ENCODE results near the gene PLD4.

PLD4 gene

GRCh38 chr14:104929268-104930230, 4.9 kb downstream of the PLD4 start:
- DNase-seq: no peak

- no peak for DNase-seq
Measured at GRCh38 chr14:104930526-104931303, 6.0 kb downstream of the PLD4 start.

DNA sequence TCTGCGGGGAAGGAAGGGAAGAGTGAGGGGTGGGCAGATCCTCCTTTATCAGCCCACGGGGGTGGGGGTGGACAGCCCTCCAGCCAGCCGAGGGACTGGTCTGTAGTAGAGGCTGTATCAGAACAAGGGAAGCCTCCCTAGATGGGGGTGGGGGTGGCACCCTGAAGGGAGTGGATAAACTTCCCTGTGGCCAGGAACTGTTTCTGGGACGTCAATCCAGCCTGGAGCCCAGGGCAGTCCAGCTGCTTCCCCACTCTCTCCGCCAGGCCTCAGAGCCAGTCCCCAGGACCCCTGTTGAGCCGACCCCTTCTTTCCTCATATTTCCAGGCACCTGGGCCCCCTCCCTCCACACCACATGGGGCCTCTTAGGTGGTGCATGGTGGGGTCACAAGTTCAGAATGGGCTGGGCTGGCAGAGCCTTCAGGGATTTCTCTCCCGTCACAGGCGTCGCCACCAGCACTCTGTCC, 6.7 kb downstream of the PLD4 start:
- DNase-seq: no peak

GRCh38 chr14:104931771-104932675, 7.3 kb downstream of the PLD4 start:
- DNase-seq: no peak

DNA sequence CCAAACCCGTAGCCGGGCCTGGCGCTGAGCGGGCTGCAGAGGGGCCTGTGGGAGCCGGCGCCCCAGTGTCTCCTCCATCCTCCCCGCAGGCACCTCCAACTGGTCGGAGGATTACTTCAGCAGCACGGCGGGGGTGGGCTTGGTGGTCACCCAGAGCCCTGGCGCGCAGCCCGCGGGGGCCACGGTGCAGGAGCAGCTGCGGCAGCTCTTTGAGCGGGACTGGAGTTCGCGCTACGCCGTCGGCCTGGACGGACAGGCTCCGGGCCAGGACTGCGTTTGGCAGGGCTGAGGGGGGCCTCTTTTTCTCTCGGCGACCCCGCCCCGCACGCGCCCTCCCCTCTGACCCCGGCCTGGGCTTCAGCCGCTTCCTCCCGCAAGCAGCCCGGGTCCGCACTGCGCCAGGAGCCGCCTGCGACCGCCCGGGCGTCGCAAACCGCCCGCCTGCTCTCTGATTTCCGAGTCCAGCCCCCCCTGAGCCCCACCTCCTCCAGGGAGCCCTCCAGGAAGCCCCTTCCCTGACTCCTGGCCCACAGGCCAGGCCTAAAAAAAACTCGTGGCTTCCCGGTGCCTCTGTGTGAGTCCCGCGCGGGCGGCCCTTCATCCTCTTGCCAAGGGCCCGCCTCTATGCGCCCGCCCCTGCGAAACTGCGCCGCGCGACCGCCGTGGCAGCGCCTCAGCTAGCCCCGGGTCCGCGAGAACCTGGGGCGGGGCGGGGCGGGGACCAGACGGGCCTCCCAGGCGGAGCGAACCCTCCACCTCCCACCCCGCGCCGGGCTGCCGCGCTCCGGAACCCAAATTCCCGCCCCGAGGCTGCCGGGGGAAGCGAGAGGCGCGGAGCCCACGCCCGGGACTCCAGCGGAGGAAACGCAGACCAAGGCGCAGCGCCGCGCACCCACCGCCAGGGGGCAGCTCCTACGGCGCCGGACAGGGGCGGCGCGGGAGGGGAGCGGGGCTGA, 8.3 kb downstream of the PLD4 start:
- no peak for DNase-seq

DNA sequence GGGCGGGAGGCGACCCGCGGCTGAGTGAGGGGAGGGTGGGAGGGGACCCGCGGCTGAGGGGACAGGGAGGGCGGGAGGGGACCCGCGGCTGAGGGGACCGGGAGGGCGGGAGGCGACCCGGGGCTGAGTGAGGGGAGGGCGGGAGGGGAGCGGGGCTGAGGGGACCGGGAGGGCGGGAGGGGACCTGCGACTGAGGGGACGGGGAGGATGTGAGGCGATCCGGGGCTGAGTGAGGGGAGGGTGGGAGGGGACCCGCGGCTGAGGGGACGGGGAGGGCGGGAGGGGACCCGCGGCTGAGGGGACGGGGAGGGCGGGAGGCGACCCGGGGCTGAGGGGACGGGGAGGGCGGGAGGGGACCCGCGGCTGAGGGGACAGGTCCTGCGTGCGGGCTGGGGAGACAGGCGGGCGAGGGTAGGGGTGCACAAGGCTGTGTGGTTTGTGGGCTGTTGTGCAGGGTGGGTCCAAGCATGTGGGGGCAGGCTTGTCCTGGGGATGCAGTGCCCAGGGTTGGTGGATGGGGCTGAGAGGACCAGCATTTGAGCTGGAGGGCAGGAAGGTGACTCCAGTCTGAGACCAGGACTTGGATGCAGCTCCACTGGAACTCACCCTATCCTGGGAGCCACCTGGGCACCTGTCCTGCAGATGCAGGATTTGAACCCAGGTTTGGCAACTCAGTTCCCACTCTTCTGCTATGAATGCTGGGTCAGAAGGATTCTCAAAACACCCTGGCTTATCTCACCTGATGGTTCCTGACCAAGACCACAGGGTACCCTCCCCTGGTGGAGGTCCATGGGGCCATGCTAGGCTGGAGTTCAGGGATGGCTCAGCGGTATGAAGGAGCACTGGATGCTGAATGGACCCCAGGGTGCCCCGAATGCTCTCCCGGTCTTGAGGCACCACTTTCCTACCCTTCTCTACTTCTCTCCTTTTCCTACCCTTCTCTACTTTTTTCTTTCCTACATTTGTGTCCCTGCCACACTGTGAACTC, 9.4 kb downstream of the PLD4 start:
- DNase-seq: no peak

- DNase-seq: no peak
Measured at GRCh38 chr14:104935026-104935650, 10.5 kb downstream of the PLD4 start.

DNA sequence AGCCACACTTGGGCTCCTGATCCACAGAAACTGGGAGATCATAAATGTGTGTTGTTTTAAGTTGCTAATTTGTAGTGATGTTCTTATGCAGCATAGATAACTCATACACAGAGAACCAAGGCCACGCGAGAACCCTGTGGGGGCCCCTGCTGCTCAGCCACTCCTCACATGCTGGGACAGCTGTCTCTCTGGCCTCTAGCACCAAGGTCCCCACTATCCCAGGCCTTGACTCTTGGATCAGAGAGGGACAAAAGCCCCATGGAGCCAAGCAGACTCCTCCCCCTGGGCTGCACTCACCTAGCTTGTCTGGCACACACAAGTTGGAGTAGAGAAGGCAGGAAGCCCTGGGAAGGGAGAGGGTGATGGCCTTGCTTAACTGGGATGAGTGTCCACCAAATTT, 11.3 kb downstream of the PLD4 start:
- DNase-seq: no peak

GRCh38 chr14:104936361-104937155, 11.9 kb downstream of the PLD4 start:
- DNase-seq: no peak

- DNase-seq: no peak
Measured at GRCh38 chr14:104937161-104937560, 12.5 kb downstream of the PLD4 start.

DNA sequence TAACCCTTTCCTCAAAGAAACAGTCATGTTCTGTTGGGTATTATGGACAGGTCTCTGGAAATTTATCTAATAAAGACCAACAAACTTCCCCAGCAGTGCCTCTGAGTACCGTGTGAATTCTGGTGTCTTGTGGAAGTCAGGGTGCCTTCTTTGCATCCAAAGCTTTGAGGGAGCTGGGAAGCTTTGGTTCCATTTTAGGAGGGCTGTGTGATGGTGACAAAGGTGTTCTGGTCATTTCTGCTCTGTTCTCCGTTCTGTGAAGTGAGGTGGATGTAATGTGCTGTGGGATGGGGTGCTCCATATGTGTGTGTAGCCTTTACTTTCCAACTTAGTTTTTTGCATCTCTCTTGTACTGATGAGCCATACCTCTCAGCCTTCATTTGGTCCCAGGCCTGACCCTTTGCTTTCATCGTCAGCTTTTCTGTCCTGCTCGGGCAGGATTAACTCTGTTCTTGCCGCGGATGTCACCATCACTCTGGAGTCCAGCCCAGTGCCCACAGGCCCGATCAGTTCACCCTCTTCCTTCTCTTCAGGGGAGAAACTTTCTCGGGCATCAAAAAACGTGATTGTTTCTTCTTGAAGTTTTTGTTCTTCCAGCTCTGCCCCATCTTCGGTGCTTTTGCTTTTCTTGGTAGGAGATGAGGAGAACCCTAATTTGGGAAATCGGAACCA, 13.2 kb downstream of the PLD4 start:
- no peak for DNase-seq

- no peak for DNase-seq
Measured at GRCh38 chr14:104938436-104938835, 13.8 kb downstream of the PLD4 start.

GRCh38 chr14:104938960-104939359, 14.3 kb downstream of the PLD4 start:
- DNase-seq: no peak

DNA sequence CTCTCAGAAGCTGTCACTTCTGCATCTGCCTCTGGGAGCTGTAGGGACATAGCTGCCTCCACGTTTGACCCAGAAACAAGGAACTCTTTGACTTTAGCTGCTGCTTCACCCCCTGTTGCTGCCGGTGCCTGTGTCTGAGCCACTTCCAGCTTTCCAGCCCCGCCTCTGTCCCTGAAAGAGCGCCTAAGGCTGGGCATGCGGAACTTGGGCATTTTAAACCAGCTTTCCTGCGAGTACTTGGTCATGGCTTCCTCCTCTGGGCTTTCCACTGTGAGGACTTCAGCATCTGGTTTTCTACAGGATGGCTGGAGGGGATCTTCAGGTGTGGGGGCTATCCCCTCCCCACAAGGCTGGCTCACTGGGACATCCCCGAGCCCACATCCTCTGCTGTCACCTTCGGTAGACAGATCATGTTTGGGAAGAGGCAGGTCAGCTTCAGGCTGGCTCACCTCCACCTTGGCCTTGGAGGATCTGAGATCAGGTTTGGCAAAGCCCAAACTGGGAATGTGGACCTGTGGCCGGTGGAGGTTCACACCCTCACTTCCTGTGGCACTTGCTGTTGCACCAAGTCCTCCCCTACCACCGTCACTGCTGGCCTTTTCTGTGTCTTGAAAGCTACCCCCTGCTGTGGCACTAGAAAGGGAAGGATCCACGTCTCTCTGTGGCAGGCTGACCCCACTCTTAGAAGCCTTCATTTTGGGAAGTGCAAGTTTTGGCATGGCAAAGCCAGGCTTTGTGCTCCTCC, 15.2 kb downstream of the PLD4 start:
- DNase-seq: no peak

DNA sequence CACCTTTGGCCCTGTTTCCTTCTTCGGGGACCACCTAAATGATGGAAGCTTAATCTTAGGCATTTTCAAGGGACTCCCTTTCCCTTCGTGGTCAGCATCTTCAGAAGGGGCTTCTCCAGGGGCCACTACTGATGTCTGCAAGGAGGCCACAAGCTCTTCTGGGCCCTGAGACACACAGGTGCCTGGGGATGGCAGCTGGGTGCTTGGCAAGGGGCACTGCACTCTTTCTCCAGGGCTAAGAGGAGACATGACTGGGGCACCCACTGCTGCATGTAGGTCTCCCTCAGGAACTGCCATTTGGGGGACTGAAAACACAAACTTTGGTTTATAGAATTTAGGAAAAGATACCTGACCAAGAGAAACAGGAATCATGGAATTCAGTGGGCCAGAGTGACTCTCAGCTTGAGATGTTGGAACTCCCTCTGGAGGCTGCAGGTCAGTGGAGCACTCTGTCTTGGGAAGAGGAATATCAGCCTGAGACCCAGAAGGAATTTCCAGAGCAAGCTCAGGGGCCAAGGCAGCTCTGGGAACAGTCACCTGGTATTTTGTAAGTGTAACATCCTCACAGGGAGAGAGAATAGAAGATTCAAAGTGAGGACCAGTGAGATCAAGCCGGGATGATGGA, 16.0 kb downstream of the PLD4 start:
- no peak for DNase-seq

GRCh38 chr14:104941508-104942365, 17.1 kb downstream of the PLD4 start:
- DNase-seq: no peak

All from NCI-H1417 treated with DMSO at 0.1 percent for 48 hours (cell line).